ENCODE results near the gene CDHR4.
"Not testable (repeated sequence)": the region's sequence is repeated elsewhere in the genome, so short reads cannot be mapped to it uniquely, and the experiment has no call there.

Gene CDHR4

GRCh38 chr3:49780080-49780974, 19.3 kb downstream of the CDHR4 start:
- DNase-seq: no peak

GRCh38 chr3:49779358-49780079, 20.2 kb downstream of the CDHR4 start:
- no peak for DNase-seq

GRCh38 chr3:49776101-49776500, 23.6 kb downstream of the CDHR4 start:
- not testable (repeated sequence) for DNase-seq

- no peak for DNase-seq
These were observed 24.1 kb downstream of the CDHR4 start for GRCh38 chr3:49775538-49775937.

- no peak for DNase-seq
These were observed 27.0 kb downstream of the CDHR4 start for GRCh38 chr3:49772703-49773102.

- no peak for DNase-seq
These were observed 28.2 kb downstream of the CDHR4 start for GRCh38 chr3:49771340-49771938.

- DNase-seq: no peak
These were observed 29.7 kb downstream of the CDHR4 start for GRCh38 chr3:49769926-49770325.

- DNase-seq: no peak
These were observed 30.3 kb downstream of the CDHR4 start for GRCh38 chr3:49769286-49769915.

- DNase-seq: no peak
These were observed 35.7 kb downstream of the CDHR4 start for GRCh38 chr3:49763981-49764380.

- no peak for DNase-seq
These were observed 38.0 kb downstream of the CDHR4 start for GRCh38 chr3:49761661-49762060.

GRCh38 chr3:49759226-49759625, 40.4 kb downstream of the CDHR4 start:
- no peak for DNase-seq

- DNase-seq: no peak
These were observed 42.5 kb downstream of the CDHR4 start for GRCh38 chr3:49757197-49757596.

GRCh38 chr3:49756036-49756435, 43.6 kb downstream of the CDHR4 start:
- DNase-seq: no peak

GRCh38 chr3:49754536-49754935, 45.1 kb downstream of the CDHR4 start:
- DNase-seq: no peak

GRCh38 chr3:49751501-49751900, 48.2 kb downstream of the CDHR4 start:
- no peak for DNase-seq

- no peak for DNase-seq
These were observed 49.6 kb downstream of the CDHR4 start for GRCh38 chr3:49750056-49750455.

- not testable (repeated sequence) for DNase-seq
These were observed 50.8 kb downstream of the CDHR4 start for GRCh38 chr3:49748874-49749273.

- DNase-seq: no peak
These were observed 51.7 kb downstream of the CDHR4 start for GRCh38 chr3:49747792-49748480.

- DNase-seq: no peak
These were observed 53.7 kb downstream of the CDHR4 start for GRCh38 chr3:49745986-49746385.
